Left renal cortex interstitium (tissue), 4 donors: ENCODE measurements around the gene KIF4A. TPM values are rescaled to one million over a fixed set of nuclear protein-coding genes. Genes with fewer than 3 reads are reported as not detected.
"Not testable (repeated sequence)": the region's sequence is repeated elsewhere in the genome, so short reads cannot be mapped to it uniquely, and the experiment has no call there.

Source experiments
- DNase-seq, 4 donors: peaks; one replicate each; pipeline ENCODE4 v3.0.0-alpha.2; 2013; ENCODE audit warnings: low read depth in 4 of 4, low spot score in 2 of 4, missing footprints in 1 of 4
- polyA plus RNA-seq, 4 donors: library from polyadenylated mRNA; unstranded; fragments of 120-200 nt; gene quantifications; one replicate each; pipeline ENCODE4 v1.2.1, GENCODE V29; 2013; ENCODE audit not compliant: insufficient read length in 4 of 4

The KIF4A gene
- polyA plus RNA-seq, 4 donors, result 16.1 to 17.9 (median 16.7) TPM

GRCh38 chrX:70279081-70279480 is 10.8 kb upstream of the KIF4A start:
- DNase-seq, result no peak

GRCh38 chrX:70280573-70280972 is 9.3 kb upstream of the KIF4A start:
- DNase-seq, result no peak

GRCh38 chrX:70281951-70282350 is 8.0 kb upstream of the KIF4A start, which contains the start of gene RAB41:
RAB41 (plus strand) TSS chrX:70282172; CDS start chrX:70282218, 46 bp downstream.
- no peak for DNase-seq

- DNase-seq, result peak in 1 of 4 donors; percentile 1
Observed at GRCh38 chrX:70289168-70289792, 624 bp upstream of the KIF4A start.

GRCh38 chrX:70292788-70293187 is 2.9 kb downstream of the KIF4A start:
- DNase-seq, result no peak

- DNase-seq, result no peak
Observed at GRCh38 chrX:70293621-70294020, 3.7 kb downstream of the KIF4A start.

- no peak for DNase-seq
Observed at GRCh38 chrX:70301716-70302115, 11.8 kb downstream of the KIF4A start.

- DNase-seq, result no peak
Observed at GRCh38 chrX:70313503-70313902, 23.6 kb downstream of the KIF4A start.

- no peak for DNase-seq
Observed at GRCh38 chrX:70322784-70323183, 32.9 kb downstream of the KIF4A start.

- not testable (repeated sequence) for DNase-seq
Observed at GRCh38 chrX:70323628-70324027, 33.7 kb downstream of the KIF4A start.

- no peak for DNase-seq
Observed at GRCh38 chrX:70324326-70324725, 34.4 kb downstream of the KIF4A start.

GRCh38 chrX:70331161-70331560 is 41.3 kb downstream of the KIF4A start:
- no peak for DNase-seq

- no peak for DNase-seq
Observed at GRCh38 chrX:70332600-70332999, 42.7 kb downstream of the KIF4A start.

- DNase-seq, result no peak
Observed at GRCh38 chrX:70336767-70337166, 46.9 kb downstream of the KIF4A start.

GRCh38 chrX:70338290-70338689 is 48.4 kb downstream of the KIF4A start:
- DNase-seq, result no peak

- DNase-seq, result no peak
Observed at GRCh38 chrX:70343435-70343834, 53.5 kb downstream of the KIF4A start.

GRCh38 chrX:70346418-70347070 is 56.6 kb downstream of the KIF4A start:
- no peak for DNase-seq

- DNase-seq, result not testable (repeated sequence)
Observed at GRCh38 chrX:70348825-70349224, 58.9 kb downstream of the KIF4A start.

- DNase-seq, result not testable (repeated sequence)
Observed at GRCh38 chrX:70349367-70350125, 59.6 kb downstream of the KIF4A start.

GRCh38 chrX:70352496-70352895 is 62.6 kb downstream of the KIF4A start:
- no peak for DNase-seq

- DNase-seq, result no peak
Observed at GRCh38 chrX:70353514-70353913, 63.6 kb downstream of the KIF4A start.

GRCh38 chrX:70354716-70355115 is 64.8 kb downstream of the KIF4A start:
- peak in 2 of 4 donors; percentile 1 to 14 for DNase-seq
